CD4-positive, alpha-beta memory T cell (primary cell): Measurements from ENCODE around the gene LRRC58. TPM values are rescaled to one million over a fixed set of nuclear protein-coding genes. Genes with fewer than 3 reads are reported as not detected.

Experiments used
- CTCF ChIA-PET: fragments of 350-600 bp; sonication (Branson Sonifier 250); formaldehyde crosslinking; loops from one replicate; lab custom pipeline; 2021; ENCODE audit warnings: inconsistent platforms; ENCODE audit not compliant: partially characterized antibody; lab: Charles Lee
- POLR2A ChIA-PET: fragments of 350-600 bp; sonication (Branson Sonifier 250); formaldehyde crosslinking; loops from one replicate; lab custom pipeline; 2021; ENCODE audit not compliant: partially characterized antibody; lab: Charles Lee
- DNase-seq, 5 donors: peaks; one replicate each; pipeline versions ENCODE4 v3.0.0 to v3.0.0-alpha.2; 2020 to 2022; ENCODE audit warnings: mixed read lengths in 1 of 5
- H3K27ac ChIP-seq: one replicate; pipeline ENCODE4 v1.7.0; 2013; ENCODE audit warnings: low read depth, low read length
- H3K27me3 ChIP-seq: 2 replicates; pipeline ENCODE4 v1.7.0; 2013; ENCODE audit warnings: mild to moderate bottlenecking, low read length, moderate library complexity; ENCODE audit not compliant: insufficient read depth
- H3K36me3 ChIP-seq: 2 replicates; pipeline ENCODE4 v1.7.0; 2013; ENCODE audit warnings: mild to moderate bottlenecking, low read length, moderate library complexity; ENCODE audit not compliant: insufficient read depth
- H3K4me1 ChIP-seq: 2 replicates; pipeline ENCODE4 v1.7.0; 2013; ENCODE audit warnings: mild to moderate bottlenecking, low read length, moderate library complexity; ENCODE audit not compliant: insufficient read depth
- H3K4me3 ChIP-seq, 2 donors: one replicate each; pipeline ENCODE4 v1.7.0; 2013; ENCODE audit warnings: low read length in 2 of 2, mild to moderate bottlenecking in 1 of 2
- H3K9me3 ChIP-seq, 2 donors: one replicate each; pipeline ENCODE4 v1.7.0; 2013; ENCODE audit warnings: low read length in 2 of 2, control low read depth in 1 of 2; ENCODE audit not compliant: control insufficient read depth in 1 of 2
- H3K27ac Mint-ChIP-seq, 7 donors: one replicate each; pipeline ENCODE4 v1.8.0; 2020 to 2021; ENCODE audit warnings: mixed read lengths in 7 of 7, mild to moderate bottlenecking in 6 of 7, inconsistent platforms in 3 of 7, moderate library complexity in 3 of 7
- H3K27me3 Mint-ChIP-seq, 2 donors: one replicate each; pipeline ENCODE4 v1.8.0; 2020 to 2021; ENCODE audit warnings: mixed read lengths in 2 of 2
- H3K36me3 Mint-ChIP-seq, 2 donors: one replicate each; pipeline ENCODE4 v1.8.0; 2020 to 2021; ENCODE audit warnings: mixed read lengths in 2 of 2, inconsistent platforms in 1 of 2, mild to moderate bottlenecking in 1 of 2
- H3K4me1 Mint-ChIP-seq, 4 donors: one replicate each; pipeline ENCODE4 v1.8.0; 2020 to 2021; ENCODE audit warnings: mixed read lengths in 4 of 4, mild to moderate bottlenecking in 1 of 4
- H3K4me3 Mint-ChIP-seq, 8 donors: one replicate each; pipeline ENCODE4 v1.8.0; 2020 to 2021; ENCODE audit warnings: mixed read lengths in 8 of 8, mild to moderate bottlenecking in 7 of 8, moderate library complexity in 6 of 8, inconsistent platforms in 3 of 8
- H3K9me3 Mint-ChIP-seq, 8 donors: one replicate each; pipeline ENCODE4 v1.8.0; 2020 to 2021; ENCODE audit warnings: mixed read lengths in 8 of 8, mild to moderate bottlenecking in 5 of 8, inconsistent platforms in 3 of 8, moderate library complexity in 1 of 8
- intact Hi-C: fragments of 100-400 bp; cut with micrococcal nuclease; formaldehyde crosslinking; loops from one replicate; pipeline ENCODE4 v1.15.1; 2023
- polyA plus RNA-seq, 2 donors: library from polyadenylated mRNA; unstranded; fragments of 300-500 nt; fragmentation: Illumina TruSeq; gene quantifications; one replicate each; pipeline ENCODE4 v1.2.3, GENCODE V29; 2021
- total RNA-seq, 2 experiments: library from RNA; stranded (reverse); gene quantifications; one replicate each; pipeline ENCODE4 v1.2.3, GENCODE V29; 2021

Gene LRRC58
- total and polyA plus RNA-seq, 4 experiments from 2014 or later, result 6.0 to 23.6 (median 15.9) TPM

- no peaks in the 10 kb centered on the region for H3K27me3 ChIP-seq
- peaks cover 37 to 49% of the 10 kb centered on the region in 2 donors for H3K27me3 Mint-ChIP-seq
- H3K4me3 ChIP-seq, result no peak overlapping the region
- DNase-seq, result no peak
- H3K27ac ChIP-seq, result no peak overlapping the region
- no peaks in the 10 kb centered on the region for H3K4me1 ChIP-seq
- no peaks in the 10 kb centered on the region for H3K36me3 Mint-ChIP-seq
- peaks cover 0 to 5% (median under 1%) of the 10 kb centered on the region in 4 donors for H3K4me1 Mint-ChIP-seq
- H3K36me3 ChIP-seq, result no peaks in the 10 kb centered on the region
- CTCF ChIA-PET, result no interaction called here
- intact Hi-C loops, result no loop called here
- H3K4me3 Mint-ChIP-seq, result no peak overlapping the region
- POLR2A ChIA-PET, result no interaction called here
- H3K27ac Mint-ChIP-seq, result no peak overlapping the region
- no peaks in the 10 kb centered on the region for H3K9me3 ChIP-seq
- H3K9me3 Mint-ChIP-seq, result peaks cover 0 to 6% (median 0%) of the 10 kb centered on the region in 8 donors
Observed at GRCh38 chr3:120281261-120281660, 67.9 kb downstream of the LRRC58 start.

- Histone ChIP-seq H3K4me1 (no peaks in the 10 kb centered on the region), H3K4me3 (no peak overlapping the region), H3K36me3 (no peaks in the 10 kb centered on the region), H3K27me3 (no peaks in the 10 kb centered on the region), H3K9me3 (no peaks in the 10 kb centered on the region), H3K27ac (no peak overlapping the region)
- Mint-ChIP-seq H3K4me3 (no peak overlapping the region), H3K36me3 (no peaks in the 10 kb centered on the region), H3K27ac (no peak overlapping the region), H3K4me1 (peaks cover 0 to 5% (median under 1%) of the 10 kb centered on the region in 4 donors), H3K9me3 (peaks cover 0 to 6% (median 0%) of the 10 kb centered on the region in 8 donors), H3K27me3 (peaks cover 35 to 47% of the 10 kb centered on the region in 2 donors)
- ChIA-PET POLR2A (no interaction called here), CTCF (no interaction called here)
- intact Hi-C loops, result no loop called here
- DNase-seq, result no peak
Observed at GRCh38 chr3:120280566-120280965, 68.6 kb downstream of the LRRC58 start.

DNA sequence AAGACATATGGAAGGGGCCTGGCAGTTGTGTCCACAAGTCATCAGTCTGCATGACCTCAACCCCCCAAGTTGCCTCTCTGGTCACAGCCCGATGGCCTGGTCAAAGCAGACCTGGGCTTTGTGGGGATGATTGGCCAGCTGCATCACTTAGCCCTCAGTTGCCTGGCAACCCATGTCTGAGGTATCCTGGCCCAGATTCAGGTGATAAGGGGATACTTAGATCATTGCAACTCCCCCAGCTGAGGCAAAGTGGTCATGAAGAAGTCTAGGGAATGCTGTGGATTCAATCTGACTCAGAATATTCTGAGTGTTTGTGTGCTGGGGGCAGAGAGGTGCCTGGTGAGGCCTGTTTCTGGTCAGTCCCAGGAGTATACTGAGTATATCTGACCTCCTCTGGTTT is 69.1 kb downstream of the LRRC58 start:
- CTCF ChIA-PET, result no interaction called here
- peaks cover 0 to 5% (median 0%) of the 10 kb centered on the region in 4 donors for H3K4me1 Mint-ChIP-seq

GRCh38 chr3:120276767-120277166 is 72.4 kb downstream of the LRRC58 start:
- peaks cover 29 to 30% of the 10 kb centered on the region in 2 donors for H3K27me3 Mint-ChIP-seq
- no peaks in the 10 kb centered on the region for H3K9me3 ChIP-seq
- no peak for DNase-seq
- no peaks in the 10 kb centered on the region for H3K36me3 Mint-ChIP-seq
- H3K27ac ChIP-seq, result no peak overlapping the region
- POLR2A ChIA-PET, result no interaction called here
- no peaks in the 10 kb centered on the region for H3K27me3 ChIP-seq
- no peak overlapping the region for H3K4me3 ChIP-seq
- H3K4me3 Mint-ChIP-seq, result no peak overlapping the region
- no peaks in the 10 kb centered on the region for H3K4me1 ChIP-seq
- no peaks in the 10 kb centered on the region for H3K4me1 Mint-ChIP-seq
- no peaks in the 10 kb centered on the region for H3K36me3 ChIP-seq
- no peak overlapping the region for H3K27ac Mint-ChIP-seq
- CTCF ChIA-PET, result no interaction called here
- peaks cover 0 to 6% (median 0%) of the 10 kb centered on the region in 8 donors for H3K9me3 Mint-ChIP-seq
- intact Hi-C loops, result no loop called here

More for the DNA sequence above, 69.1 kb downstream of the LRRC58 start:
- POLR2A ChIA-PET, result no interaction called here
- no peak for DNase-seq
- no peak overlapping the region for H3K27ac ChIP-seq
- H3K27me3 ChIP-seq, result no peaks in the 10 kb centered on the region
- Mint-ChIP-seq H3K4me3 (no peak overlapping the region), H3K27ac (no peak overlapping the region), H3K36me3 (no peaks in the 10 kb centered on the region), H3K27me3 (peaks cover 35 to 46% of the 10 kb centered on the region in 2 donors), H3K9me3 (peaks cover 0 to 6% (median 0%) of the 10 kb centered on the region in 8 donors)
- H3K9me3 ChIP-seq, result no peaks in the 10 kb centered on the region
- no peak overlapping the region for H3K4me3 ChIP-seq
- intact Hi-C loops, result no loop called here
- H3K4me1 ChIP-seq, result no peaks in the 10 kb centered on the region
- H3K36me3 ChIP-seq, result no peaks in the 10 kb centered on the region

- POLR2A ChIA-PET, result no interaction called here
- Mint-ChIP-seq H3K27me3 (peaks cover 21% of the 10 kb centered on the region in 2 donors), H3K4me1 (no peaks in the 10 kb centered on the region)
Observed at GRCh38 chr3:120275618-120276017, 73.5 kb downstream of the LRRC58 start.

GRCh38 chr3:120274739-120275167 is 74.4 kb downstream of the LRRC58 start:
- Histone ChIP-seq H3K36me3 (no peaks in the 10 kb centered on the region), H3K4me1 (no peaks in the 10 kb centered on the region), H3K27me3 (no peaks in the 10 kb centered on the region), H3K27ac (no peak overlapping the region), H3K4me3 (no peak overlapping the region), H3K9me3 (no peaks in the 10 kb centered on the region)
- DNase-seq, result no peak
- Mint-ChIP-seq H3K4me3 (no peak overlapping the region), H3K36me3 (no peaks in the 10 kb centered on the region), H3K9me3 (peaks cover 0 to 7% (median 0%) of the 10 kb centered on the region in 8 donors), H3K27ac (no peak overlapping the region), H3K4me1 (no peaks in the 10 kb centered on the region), H3K27me3 (peaks cover 20% of the 10 kb centered on the region in 2 donors)
- POLR2A ChIA-PET, result no interaction called here
- CTCF ChIA-PET, result no interaction called here
- intact Hi-C loops, result no loop called here

More at GRCh38 chr3:120275618-120276017, 73.5 kb downstream of the LRRC58 start:
- H3K9me3 ChIP-seq, result no peaks in the 10 kb centered on the region
- peaks cover 0 to 7% (median 0%) of the 10 kb centered on the region in 8 donors for H3K9me3 Mint-ChIP-seq
- no peak overlapping the region for H3K27ac ChIP-seq
- H3K27ac Mint-ChIP-seq, result no peak overlapping the region
- no peaks in the 10 kb centered on the region for H3K36me3 Mint-ChIP-seq
- no peak for DNase-seq
- H3K4me3 ChIP-seq, result no peak overlapping the region
- H3K4me3 Mint-ChIP-seq, result no peak overlapping the region
- intact Hi-C loops, result no loop called here
- H3K4me1 ChIP-seq, result no peaks in the 10 kb centered on the region
- no peaks in the 10 kb centered on the region for H3K27me3 ChIP-seq
- H3K36me3 ChIP-seq, result no peaks in the 10 kb centered on the region
- CTCF ChIA-PET, result no interaction called here
